ENCODE data around the gene MRPS23.

Gene MRPS23

DNA sequence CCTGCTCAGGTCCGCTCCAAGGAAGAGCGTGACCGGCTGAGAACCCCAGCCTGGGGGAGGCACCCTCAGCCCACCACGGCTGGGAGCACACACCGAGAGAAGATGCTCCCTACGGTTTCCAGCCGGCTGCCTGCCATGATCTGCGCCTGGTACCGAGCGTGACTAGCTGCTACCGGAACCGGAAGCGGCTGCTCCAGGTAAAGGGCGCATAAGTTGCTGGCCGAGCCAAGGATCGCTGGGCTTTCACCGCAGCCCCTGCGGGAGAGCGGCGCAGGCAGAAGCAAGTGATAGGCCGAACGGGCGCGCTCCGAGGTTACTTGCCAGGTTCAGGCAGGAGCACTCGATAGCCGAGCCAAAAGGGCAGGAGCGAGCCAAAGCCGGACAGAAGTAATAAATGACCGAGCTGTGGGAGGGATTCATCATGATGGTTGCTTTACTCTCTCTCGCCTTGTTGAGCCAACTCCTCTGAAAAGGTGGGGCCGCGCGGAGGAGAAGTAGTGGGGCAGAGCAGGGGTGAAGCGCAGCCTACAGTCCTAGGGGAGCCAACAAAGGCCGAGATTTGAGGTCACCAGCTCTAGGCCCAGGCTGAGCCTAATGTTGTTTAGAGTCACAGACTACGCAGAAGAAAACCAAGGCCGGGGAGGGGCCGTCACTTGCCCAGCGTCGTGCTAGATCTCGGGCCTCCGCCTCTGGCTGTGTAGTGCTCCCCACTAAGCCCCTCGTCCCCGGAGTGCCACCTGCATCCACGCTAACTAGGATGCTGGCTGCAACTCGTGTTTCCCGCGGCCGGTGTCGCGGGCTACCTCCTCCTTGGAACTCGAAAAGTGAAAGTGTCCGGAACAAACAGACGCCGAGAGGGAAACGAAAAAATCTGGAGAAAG lies at the start of gene MRPS23:
Gene MRPS23, minus strand, starts transcription at position 171 of the 881 bp plus-strand sequence. Its CDS starts 34 bp downstream, at position 137.
- DNase-seq (ENCODE audit: low read depth, low spot score): peak; percentile 99

DNA sequence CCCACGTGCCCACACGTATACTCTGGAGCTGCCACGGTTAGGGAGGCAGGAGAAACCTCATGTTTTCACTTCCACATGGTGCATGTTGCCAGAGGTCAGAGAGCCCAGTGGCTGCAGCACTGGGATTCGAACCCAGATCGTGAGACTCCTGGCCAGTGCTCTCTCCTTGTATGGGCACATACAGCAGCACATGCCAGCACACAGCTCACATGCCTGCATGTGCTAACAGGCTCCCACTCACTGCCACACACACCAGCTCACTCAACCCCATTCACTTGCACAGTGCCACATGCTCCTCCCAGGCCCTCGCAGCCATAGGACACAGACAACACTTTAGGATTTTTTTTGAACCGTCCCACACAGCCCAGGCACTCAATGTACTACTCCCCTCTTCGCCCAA lies 49.5 kb upstream of the MRPS23 start:
- no peak for DNase-seq (ENCODE audit: low read depth, low spot score)

DNA sequence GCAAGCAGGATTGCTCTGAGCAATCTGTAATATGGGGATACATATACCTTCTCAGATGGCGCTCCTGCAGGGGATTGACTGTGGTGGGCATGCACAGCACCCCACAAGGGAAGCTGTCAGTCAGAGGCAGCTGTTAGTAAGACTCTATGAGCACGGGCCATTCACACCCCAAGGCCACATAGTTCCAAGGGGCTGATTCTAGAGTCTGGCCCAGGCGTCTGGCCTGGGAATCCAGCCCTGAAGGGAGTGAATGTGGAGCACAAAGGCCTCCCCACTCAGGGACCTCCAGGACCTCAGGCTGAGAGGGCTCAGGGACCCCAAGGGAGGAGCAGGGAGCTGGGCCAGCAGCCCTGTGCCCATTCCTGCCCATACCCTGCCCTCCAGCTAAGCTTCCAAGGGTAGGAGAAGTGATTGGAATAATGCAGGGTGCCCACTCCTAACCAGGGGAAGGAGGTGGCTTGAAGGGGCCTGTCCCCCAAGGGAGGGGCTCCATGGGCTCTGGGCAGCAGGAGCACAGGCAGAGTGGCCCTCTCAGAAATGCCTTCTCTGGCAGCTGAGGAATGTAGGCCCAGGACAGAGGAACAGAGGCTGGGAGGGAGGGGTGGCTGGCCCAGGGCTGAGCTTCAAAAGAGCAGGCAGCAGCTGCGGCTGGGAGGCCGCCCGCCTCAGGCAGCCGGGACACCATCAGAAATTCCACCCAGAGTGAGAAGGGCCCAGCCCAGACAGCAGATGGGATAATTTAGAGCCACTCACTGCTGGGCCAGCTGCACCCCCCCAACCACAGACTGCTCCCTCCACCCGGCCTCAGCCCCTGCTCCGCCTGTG lies 48.9 kb upstream of the MRPS23 start:
- DNase-seq (ENCODE audit: low read depth, low spot score): peak; percentile 96

DNA sequence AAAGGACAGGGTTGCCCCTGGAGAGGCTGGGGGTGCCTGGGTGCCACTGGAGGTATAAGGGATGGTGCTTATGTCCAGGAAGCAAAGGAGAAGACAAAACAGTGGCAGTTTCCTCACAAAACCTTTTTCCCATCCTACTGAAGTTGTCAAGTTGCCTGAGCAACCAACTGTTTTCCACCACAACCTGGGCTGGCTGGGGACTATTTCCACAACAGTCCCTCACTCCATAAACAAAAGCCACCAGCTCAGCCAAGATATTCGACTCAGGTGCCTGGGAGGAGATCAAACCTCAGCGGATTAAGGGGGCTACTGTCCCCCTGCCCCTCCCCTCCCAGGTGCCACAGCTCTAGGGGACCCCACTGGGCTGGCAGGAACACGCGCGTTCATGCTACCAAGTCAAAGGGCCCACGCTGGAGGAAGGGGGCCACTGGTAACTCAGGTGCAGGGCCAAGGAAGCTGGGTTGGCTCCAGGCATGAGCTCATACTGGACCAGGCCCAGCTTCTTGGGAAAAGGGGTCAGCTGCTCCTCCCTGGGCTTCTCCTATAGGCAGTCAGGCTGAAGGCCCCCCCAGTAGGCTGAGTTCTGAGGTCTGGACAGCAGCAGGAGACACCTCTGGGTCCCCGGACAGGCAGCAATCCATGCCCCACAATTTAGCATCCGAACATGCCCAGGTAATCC lies 45.7 kb upstream of the MRPS23 start:
- peak; percentile 72 for DNase-seq (ENCODE audit: low read depth, low spot score)

DNA sequence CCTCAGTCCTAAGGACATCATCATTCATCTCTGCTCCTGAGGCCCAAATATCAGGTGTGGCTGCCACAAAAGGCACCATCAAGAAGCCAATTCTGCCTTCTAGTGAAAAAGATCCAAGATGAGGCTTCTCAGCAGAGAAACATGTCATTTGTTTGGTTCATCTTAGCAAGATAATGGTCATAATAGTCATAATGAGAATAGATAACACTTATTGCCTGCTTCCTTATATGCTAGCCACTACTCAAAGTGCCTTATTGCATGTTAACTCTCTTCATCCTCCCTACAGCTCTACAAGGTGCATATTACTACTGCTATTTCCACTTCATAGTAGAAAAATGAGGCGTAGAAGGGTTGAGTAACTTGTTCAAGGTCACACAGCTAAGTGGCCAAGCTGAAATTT lies 45.0 kb upstream of the MRPS23 start:
- no peak for DNase-seq (ENCODE audit: low read depth, low spot score)

DNA sequence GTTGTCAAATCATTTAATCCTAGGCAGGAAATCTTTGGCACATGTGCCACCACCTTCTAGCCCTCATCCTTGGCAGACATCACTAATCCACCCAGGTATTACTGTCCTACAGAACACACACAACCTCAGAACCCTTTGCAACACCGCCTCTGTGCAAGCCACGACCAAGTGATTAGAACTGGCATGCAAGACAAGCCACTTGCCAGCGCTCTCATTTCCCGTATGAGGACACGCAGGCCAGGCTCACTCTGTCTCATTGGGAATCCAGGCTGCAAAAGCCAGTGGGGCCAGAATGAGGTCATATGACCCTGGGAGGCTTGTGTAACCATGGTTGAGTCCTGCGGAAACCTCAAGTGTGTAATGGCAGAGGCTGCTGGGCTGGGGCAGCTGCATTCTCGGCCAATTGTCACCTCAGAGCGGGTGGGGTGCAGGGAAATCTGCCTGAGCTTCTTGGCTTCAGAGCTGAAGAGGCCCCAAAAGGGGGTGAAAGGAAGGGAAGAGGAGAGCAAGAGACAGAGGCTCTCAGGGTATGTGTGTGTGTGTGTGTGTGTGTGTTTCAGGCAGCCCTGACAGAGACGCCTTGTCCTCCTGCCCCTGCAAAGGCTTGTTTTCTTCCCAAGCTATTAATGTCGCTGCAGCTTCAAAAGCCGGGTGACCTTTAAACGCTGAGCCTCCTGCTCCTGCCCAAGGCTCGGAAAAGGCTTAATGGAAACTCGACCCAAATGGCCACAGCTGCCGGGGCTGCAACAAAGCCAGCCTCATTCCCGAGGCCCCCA lies 43.2 kb upstream of the MRPS23 start:
- DNase-seq (ENCODE audit: low read depth, low spot score): peak; percentile 97

DNA sequence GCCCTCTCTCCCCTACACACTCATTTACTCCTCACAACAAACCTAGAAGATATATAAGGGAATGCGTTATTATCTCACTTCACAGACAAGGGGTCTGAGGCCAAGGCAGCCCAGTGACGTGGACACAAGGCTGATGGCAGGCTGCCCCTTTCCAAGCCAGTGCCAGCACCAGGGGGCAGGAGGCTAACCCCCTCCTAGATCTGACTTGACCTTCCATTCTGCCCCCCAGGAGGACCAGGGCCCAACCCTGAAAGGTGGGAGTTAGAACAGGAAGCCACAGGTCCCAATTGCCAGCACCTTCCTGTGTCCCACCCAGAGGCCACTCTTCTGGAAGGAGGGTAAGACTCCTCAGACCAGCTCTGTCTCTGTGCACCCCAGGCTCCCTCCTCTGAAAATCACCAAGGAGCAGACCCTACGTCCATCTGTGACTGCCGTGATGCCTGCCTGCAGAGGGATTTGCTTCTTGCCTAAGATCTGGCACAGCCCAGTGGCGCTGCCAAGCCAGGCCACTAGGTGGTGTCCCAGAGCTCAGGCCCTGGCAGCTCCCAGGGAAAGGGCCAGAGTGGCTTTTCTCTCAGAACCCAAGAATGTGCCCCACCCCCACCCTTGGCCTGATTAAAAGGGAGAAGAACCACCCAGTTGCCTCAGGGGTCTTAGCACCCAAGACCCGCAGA lies 42.4 kb upstream of the MRPS23 start:
- DNase-seq (ENCODE audit: low read depth, low spot score): peak; percentile 96

DNA sequence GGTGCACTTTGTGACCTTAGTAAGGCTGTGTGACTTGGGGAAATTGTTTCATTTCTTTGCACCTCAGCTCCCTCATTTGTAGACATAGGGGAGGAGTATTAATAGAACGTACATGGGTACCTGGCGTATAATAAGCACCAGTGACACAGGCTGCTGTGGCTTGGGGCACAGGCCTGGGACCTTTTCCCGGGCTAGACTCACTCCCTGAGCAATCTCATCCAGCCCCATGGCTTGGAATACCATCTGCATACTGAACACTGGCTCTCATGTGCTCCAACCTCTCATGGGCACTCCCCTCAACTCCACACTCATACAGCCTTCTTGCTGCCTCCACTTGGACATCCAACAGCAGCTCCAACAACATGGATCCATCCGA lies 41.0 kb upstream of the MRPS23 start:
- no peak for DNase-seq (ENCODE audit: low read depth, low spot score)

DNA sequence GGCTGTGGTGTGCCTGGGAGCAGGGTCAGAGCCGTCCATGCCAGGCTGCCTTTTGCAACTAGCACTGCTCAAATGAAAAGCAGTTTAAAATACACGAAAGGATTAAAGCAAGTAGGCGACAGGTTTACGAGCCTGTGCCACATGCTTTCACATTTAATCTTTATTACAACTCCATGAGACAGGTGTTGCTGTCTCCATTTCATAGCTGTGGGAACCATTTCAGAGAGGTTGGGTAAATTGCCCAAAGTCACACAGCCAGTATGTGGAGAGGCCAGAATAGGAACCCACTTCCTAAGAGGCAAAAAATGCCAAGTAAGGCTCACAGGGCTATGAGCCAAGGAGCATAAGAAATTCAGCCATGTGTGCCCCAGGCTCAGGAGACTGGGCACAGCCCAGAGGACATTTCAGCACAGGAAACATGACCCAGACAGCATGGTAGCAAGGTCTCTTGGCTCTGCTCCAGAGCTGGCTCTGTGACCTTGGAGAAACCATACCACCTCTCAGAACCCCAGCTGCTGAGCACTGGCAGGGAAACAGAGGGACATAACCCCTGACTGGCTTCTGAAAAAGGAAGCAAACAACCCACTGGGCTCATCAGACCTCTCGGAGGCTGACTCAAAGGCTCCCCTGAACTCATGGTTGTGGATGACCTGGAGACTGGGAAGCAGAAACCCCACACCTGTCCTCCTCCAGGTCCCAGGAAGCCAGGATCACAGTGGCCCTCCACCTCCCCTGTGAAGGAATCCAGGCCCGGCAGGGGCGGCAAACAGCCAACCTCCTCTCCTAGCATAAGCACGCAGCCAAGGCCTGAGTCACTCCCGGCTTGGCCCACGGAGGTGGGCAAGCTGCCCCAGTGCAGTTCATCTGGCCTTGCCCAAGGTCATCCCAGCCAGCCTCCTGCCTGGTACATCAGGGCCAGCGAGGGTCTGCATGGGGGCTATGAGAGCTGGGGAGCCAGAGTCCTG lies 40.3 kb upstream of the MRPS23 start:
- peak; percentile 96 for DNase-seq (ENCODE audit: low read depth, low spot score)

DNA sequence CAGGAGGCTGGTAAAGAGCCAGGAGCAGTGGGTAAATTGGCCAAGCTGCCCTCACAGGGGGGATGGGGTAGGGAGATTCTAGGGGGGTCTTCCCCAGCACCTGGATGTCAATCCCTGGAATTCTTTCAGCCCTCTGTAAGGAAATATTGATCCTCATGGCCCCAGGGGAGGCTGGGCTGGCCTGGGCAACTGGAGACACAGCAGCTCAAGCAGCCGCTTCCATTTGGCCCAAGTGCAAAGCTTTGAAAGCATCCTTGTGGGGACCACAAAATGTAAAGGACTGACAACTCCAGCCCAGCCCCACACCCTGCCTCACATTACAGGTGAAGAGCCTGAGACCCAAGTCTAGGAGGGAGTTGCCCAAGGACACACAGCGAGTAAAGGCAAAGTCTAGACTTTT lies 39.4 kb upstream of the MRPS23 start:
- no peak for DNase-seq (ENCODE audit: low read depth, low spot score)

DNA sequence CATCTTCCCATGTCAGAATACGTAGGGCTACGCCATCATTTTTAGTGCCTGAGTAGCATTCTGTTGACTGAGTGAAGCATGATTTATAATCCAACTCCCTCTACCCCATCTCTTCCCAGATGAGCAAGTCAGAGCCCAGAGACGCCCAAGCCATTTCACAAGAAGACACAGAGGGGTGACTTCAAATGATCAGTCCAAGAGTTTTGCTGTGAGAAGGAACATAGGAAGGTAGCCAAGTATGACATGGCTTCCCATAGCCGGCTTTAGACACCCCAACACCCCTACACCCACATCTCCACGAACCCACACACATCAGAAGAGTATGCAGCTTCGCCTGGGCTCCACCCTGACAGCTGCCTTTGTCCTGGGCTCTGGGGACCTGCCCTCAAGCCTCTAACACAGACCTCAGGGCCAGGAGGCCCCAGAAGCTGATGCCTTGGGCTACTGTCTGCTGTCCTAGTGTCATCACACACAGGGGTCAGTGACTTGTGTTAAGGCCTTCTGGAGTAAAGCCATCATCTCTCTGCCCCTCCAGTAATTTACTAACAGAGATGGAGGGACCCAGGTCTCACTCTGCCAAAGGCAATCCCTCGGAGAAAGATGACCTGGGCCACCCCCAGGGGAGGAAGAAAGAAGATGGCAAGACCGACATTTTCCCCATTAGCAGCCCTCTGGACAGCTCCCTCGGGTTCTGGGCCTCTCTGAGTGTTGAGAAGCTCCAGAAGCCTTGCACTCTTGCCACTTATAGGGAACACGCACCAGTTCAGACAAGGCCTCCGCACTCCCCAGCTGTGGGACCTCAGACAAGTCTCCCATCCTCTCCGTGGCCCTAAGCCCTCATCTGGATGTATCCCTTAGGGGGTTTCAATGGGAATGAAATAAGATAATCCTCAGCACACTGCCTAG lies 38.7 kb upstream of the MRPS23 start:
- no peak for DNase-seq (ENCODE audit: low read depth, low spot score)

DNA sequence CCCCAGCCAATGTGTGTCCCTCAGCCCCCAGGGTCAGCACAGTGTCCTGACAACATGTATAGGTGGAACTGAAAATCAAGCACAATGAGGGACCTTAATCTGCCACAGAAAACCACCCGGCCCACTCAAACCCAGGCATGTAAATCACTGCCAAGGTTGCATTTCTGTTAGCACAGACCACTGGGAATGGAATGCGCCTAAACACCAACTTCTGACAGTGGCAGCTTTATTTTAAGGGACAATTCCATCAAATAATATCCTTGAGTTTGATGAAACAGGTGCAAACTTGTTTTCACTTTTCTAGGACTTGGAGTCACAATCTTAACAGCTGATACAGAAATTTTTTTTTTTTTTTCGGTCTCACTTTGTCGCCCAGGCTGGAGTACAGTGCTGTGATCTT lies 37.3 kb upstream of the MRPS23 start:
- no peak for DNase-seq (ENCODE audit: low read depth, low spot score)

DNA sequence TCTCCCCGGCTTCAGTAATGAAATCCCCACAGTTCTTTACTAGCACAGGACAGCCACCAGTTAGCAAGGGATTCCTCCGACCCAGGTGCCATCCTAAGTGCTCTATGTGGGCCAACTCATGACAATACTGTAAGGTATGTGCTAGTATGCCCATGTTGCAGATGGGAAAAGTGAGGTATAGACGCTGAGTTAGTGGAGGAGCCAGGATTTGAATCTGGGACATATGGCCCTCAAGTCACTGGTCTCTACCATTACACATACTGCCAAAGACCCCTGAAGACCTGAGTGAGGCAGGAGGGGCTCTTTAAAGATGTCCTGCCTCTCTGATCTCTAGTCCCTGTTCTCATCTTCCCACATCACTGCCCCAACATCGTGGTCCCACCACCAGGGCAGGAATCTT lies 36.2 kb upstream of the MRPS23 start:
- DNase-seq (ENCODE audit: low read depth, low spot score): no peak

DNA sequence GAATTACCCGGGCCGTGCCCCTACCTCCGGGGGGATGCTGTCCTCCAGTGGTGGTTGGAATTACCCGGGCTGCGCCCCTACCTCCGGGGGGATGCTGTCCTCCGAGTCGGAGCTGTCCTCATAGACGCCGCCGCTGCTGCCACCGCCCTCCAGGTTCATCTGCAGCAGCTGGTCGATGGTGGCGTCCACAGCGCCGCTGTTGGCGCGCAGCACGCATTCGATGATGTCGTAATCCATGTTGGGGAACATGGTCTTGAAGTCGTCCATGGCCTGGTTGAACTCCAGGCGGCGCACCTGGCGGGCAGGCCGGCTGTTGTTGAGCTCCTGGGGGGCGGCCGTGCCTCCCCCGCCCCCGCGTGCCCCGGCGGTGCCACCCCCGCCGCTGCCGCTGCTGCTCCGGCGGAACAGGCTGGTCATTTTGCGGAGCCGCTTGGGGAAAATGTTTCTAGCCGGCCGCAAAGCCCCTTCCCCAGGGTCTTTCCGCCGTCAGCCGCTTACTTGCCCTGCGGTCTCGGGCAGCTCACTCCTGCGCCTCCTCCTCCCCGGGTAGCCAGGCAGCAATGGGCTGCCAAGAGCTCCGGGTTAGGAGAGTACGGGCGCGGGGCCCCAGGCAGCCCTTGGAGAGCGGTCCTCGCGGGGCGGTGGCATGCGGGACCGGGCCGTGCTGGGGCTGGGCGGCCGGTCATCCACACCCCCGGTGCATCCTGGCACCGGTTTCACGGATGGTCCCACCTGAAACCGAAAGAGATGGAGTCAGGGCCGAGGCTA lies 35.5 kb upstream of the MRPS23 start:
- DNase-seq (ENCODE audit: low read depth, low spot score): no peak

DNA sequence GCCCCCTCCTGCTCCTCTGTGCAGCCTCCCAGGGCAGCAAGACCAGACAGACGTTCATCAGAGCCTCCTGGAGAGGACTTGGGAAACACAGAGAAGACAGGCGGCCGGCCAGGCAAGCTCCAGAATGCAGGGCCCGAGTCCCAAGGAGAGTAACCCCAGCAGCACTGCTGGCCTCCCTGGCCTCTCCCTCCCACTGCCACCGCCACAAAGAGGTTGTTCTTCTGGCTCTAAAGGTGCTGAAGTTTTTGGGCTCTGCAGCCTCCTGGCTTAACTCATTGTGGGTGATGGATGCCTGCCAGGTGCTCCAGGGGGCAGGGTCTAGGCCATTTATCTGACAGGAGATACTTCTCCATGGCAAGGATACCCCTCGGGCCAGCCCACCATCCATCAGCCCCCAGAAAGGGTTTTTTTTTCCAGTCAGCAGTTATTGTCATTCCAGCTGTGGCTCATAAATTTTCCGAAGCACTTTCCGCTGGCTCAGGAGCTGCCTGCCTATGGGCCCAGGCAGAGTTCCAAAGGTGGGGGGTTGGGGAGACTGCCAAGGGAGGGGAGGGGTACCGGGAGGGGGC lies 32.0 kb upstream of the MRPS23 start:
- DNase-seq (ENCODE audit: low read depth, low spot score): no peak

DNA sequence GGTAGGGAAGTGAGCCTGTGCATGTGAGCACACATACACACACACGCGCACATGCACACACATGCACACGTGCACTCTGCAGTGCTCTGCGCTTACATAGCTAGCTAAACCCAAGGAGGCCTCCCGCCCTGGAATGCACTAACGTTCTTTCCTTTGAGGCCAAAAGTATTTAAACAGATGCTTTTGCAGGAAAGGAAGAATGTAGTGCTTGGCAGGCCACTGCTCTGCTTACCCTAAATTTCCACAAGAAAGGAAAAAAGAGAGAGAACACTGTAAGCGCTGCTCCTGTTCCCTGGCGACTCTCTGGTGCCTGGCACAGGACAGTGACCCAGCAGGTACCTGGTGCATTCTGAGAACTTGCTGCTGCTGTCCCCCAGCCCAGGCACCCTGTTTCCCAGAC lies 31.3 kb upstream of the MRPS23 start:
- peak; percentile 93 for DNase-seq (ENCODE audit: low read depth, low spot score)

DNA sequence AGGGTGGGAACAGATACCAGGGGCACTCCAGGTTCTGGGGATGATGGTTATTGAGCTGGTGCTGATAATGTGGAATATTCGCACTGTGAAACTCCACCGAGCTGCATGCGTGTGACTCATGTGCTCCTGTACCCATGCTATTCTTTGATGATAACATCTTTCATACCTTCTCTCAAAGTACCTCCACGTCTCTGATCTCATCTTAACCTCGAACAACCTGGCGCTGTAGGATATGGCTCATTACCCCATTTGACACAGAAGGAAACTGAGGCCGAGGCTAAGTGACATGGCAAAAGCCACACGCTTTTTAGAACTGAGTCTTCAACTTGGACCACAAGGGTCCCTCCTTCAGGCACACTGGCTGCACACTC lies 30.2 kb upstream of the MRPS23 start:
- no peak for DNase-seq (ENCODE audit: low read depth, low spot score)
